SK-N-DZ (cell line): ENCODE data around the gene CMSS1.
"Not testable (repeated sequence)": the region's sequence is repeated elsewhere in the genome, so short reads cannot be mapped to it uniquely, and the experiment has no call there.

Experiments
- DNase-seq: peaks from one replicate; pipeline ENCODE4 v3.0.0-alpha.2; 2015; ENCODE audit warnings: low spot score

CMSS1 gene

GRCh38 chr3:100023595-100023994 lies 205.9 kb downstream of the CMSS1 start:
- DNase-seq, result no peak

GRCh38 chr3:100024520-100025303 lies 207.1 kb downstream of the CMSS1 start:
- no peak for DNase-seq

- DNase-seq, result no peak
Measured at GRCh38 chr3:100027321-100027720, 209.7 kb downstream of the CMSS1 start.

GRCh38 chr3:100029052-100029451 lies 211.4 kb downstream of the CMSS1 start:
- no peak for DNase-seq

- DNase-seq, result no peak
Measured at GRCh38 chr3:100029689-100030088, 212.0 kb downstream of the CMSS1 start.

GRCh38 chr3:100030346-100030745 lies 212.7 kb downstream of the CMSS1 start:
- DNase-seq, result no peak

GRCh38 chr3:100030914-100031425 lies 213.3 kb downstream of the CMSS1 start:
- no peak for DNase-seq

- DNase-seq, result peak; percentile 17
Measured at GRCh38 chr3:100032243-100032642, 214.6 kb downstream of the CMSS1 start.

- DNase-seq, result no peak
Measured at GRCh38 chr3:100033184-100033583, 215.5 kb downstream of the CMSS1 start.

- no peak for DNase-seq
Measured at GRCh38 chr3:100033903-100034471, 216.3 kb downstream of the CMSS1 start.

- DNase-seq, result no peak
Measured at GRCh38 chr3:100039075-100039474, 221.4 kb downstream of the CMSS1 start.

GRCh38 chr3:100040451-100041225 lies 223.0 kb downstream of the CMSS1 start:
- DNase-seq, result no peak

- no peak for DNase-seq
Measured at GRCh38 chr3:100041328-100041749, 223.7 kb downstream of the CMSS1 start.

- peak; percentile 30 for DNase-seq
Measured at GRCh38 chr3:100042166-100042981, 224.7 kb downstream of the CMSS1 start.

GRCh38 chr3:100043271-100043670 lies 225.6 kb downstream of the CMSS1 start:
- DNase-seq, result no peak

- no peak for DNase-seq
Measured at GRCh38 chr3:100044369-100044768, 226.7 kb downstream of the CMSS1 start.

GRCh38 chr3:100045696-100046095 lies 228.0 kb downstream of the CMSS1 start:
- no peak for DNase-seq

- DNase-seq, result no peak
Measured at GRCh38 chr3:100046986-100047385, 229.3 kb downstream of the CMSS1 start.

GRCh38 chr3:100047455-100048141 lies 229.9 kb downstream of the CMSS1 start:
- no peak for DNase-seq

GRCh38 chr3:100048248-100048647 lies 230.6 kb downstream of the CMSS1 start:
- no peak for DNase-seq

GRCh38 chr3:100051513-100051912 lies 233.9 kb downstream of the CMSS1 start:
- DNase-seq, result not testable (repeated sequence)
